K562 (cell line): Measurements from ENCODE around the gene DHX35. TPM values are rescaled to one million over a fixed set of nuclear protein-coding genes. Genes with fewer than 3 reads are reported as not detected.

Experiments used
- ATF7 ChIP-seq: fragments of 450-650 bp; IDR thresholded peaks from 2 replicates; pipeline ENCODE4 v1.7.1; 2014; ENCODE audit warnings: mild to moderate bottlenecking, moderate library complexity
- BDP1 ChIP-seq: IDR thresholded peaks from 3 replicates; pipeline ENCODE4 v1.6.1; 2011; ENCODE audit not compliant: insufficient read length, insufficient read depth
- GABPB2 ChIP-seq: fragments of 250-450 bp; sonication (Bioruptor Pico); conservative IDR thresholded peaks from 2 replicates; pipeline ENCODE4 v1.5.1; 2021; ENCODE audit warnings: mild to moderate bottlenecking
- HCFC1 ChIP-seq: IDR thresholded peaks from 2 replicates; pipeline ENCODE4 v1.6.1; 2012; ENCODE audit warnings: low read depth, low read length, improper control_type of control experiment
- NUFIP1 ChIP-seq: fragments of 450-650 bp; IDR thresholded peaks from 2 replicates; pipeline ENCODE4 v1.6.1; 2018; ENCODE audit not compliant: partially characterized antibody
- POLR2H ChIP-seq: IDR thresholded peaks from 2 replicates; pipeline ENCODE4 v1.6.1; 2016; ENCODE audit warnings: missing genetic modification characterization, low read depth, mild to moderate bottlenecking, control low read depth, missing compliant biosample characterization, moderate library complexity
- SMARCB1 ChIP-seq: IDR thresholded peaks from 2 replicates; pipeline ENCODE4 v1.6.1; 2011; ENCODE audit warnings: improper control_type of control experiment, low read depth; ENCODE audit not compliant: insufficient read length
- TBL1XR1 ChIP-seq, 2 experiments: IDR thresholded peaks; 2 replicates each; pipeline ENCODE4 v1.6.1; 2012; ENCODE audit warnings: improper control_type of control experiment in 2 of 2, low read length in 2 of 2, mild to moderate bottlenecking in 1 of 2
- TEAD1 ChIP-seq, 2 experiments: fragments of 450-650 bp in 1 of 2; sonication (generic) in 1 of 2; formaldehyde crosslinking; IDR thresholded peaks; 2 replicates each; pipeline versions ENCODE4 v1.4.0 to v1.8.0; 2020 to 2022; ENCODE audit warnings: mild to moderate bottlenecking in 2 of 2, missing genetic modification reagents in 1 of 2
- ZNF121 ChIP-seq: sonication (generic); formaldehyde crosslinking; conservative IDR thresholded peaks from 2 replicates; pipeline ENCODE4 v1.8.0; 2022; ENCODE audit warnings: missing genetic modification reagents
- ZNF282 ChIP-seq: sonication (generic); formaldehyde crosslinking; IDR thresholded peaks from 2 replicates; pipeline ENCODE4 v1.8.1; 2023; ENCODE audit warnings: missing genetic modification reagents
- ZNF3 ChIP-seq: fragments of 250-450 bp; sonication (Bioruptor Pico); IDR thresholded peaks from 2 replicates; pipeline ENCODE4 v1.5.0; 2021; ENCODE audit warnings: mild to moderate bottlenecking, moderate library complexity
- polyA plus RNA-seq, 8 experiments: library from polyadenylated mRNA; depleted of rRNA in 4 of 8; stranded (reverse) in 5 of 8; unstranded in 3 of 8; fragments of >200 nt; fragmentation: Nextera tagmentation in 2 of 8; fragmentation: Illumina TruSeq in 1 of 8; extraction: Ambion mirVana in 2 of 8; extraction: Trizol in 1 of 8; gene quantifications; 2 replicates each; pipeline versions ENCODE4 v1.2.1 to v1.2.3, GENCODE V29; 2011 to 2014; ENCODE audit warnings: inconsistent platforms in 1 of 8, missing spikeins in 1 of 8
- total RNA-seq, 7 experiments: library from RNA; depleted of rRNA in 6 of 7; stranded (reverse); fragments of >200 nt in 6 of 7; fragmentation: Illumina TruSeq in 2 of 7; extraction: Trizol in 2 of 7; gene quantifications; 2 replicates each; pipeline versions ENCODE4 v1.2.1 to v1.2.3, GENCODE V29; 2011 to 2021; ENCODE audit warnings: low replicate concordance in 1 of 7
- TF ChIP-seq, protein P1 (sequence below): fragments of 450-650 bp; formaldehyde crosslinking; IDR thresholded peaks from 2 replicates; pipeline ENCODE4 v1.4.0; 2020; ENCODE audit warnings: mild to moderate bottlenecking, moderate library complexity
- TF ChIP-seq, protein P2 (sequence below): fragments of 450-650 bp; IDR thresholded peaks from 2 replicates; pipeline ENCODE4 v1.7.1; 2018; ENCODE audit warnings: mild to moderate bottlenecking, low read depth; ENCODE audit not compliant: partially characterized antibody
- TF ChIP-seq, protein P3 (sequence below): fragments of 250-450 bp; sonication (Bioruptor Pico); IDR thresholded peaks from 2 replicates; pipeline ENCODE4 v1.8.0; 2022; ENCODE audit warnings: inconsistent platforms, mild to moderate bottlenecking, moderate library complexity, borderline replicate concordance
- TF ChIP-seq, protein P4 (sequence below): sonication (generic); formaldehyde crosslinking; IDR thresholded peaks from 2 replicates; pipeline ENCODE4 v1.8.0; 2022; ENCODE audit warnings: missing genetic modification reagents, mild to moderate bottlenecking, borderline replicate concordance

DHX35 gene
- total and polyA plus RNA-seq, 9 of the 15 experiments (the other 6 are each of a cell fraction or from before 2014, with no cell fraction given) = 6.5 to 25.6 (median 16.9) TPM

DNA sequence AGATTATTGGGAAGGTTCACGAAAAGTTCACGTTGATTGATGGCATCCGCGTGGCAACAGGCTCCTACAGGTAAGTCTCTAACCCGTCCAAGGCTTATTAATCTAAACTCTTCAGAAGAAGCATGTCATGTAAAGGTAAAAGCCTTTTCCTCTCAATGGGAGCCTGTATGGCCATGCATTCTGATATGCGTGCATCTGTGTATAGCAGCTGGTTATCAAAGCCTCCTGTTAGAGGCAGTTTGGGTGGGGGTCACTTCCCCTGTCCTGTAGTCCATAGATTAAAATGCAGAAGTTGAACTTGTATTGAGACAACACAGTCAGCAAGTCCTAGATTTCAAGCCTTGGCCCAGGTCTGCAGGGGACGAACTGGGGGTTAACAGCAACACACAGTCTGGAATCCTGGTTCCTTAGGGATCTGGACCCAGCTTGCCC lies 14.2 kb upstream of the DHX35 start (continued):
- TF ChIP-seq, protein P1, sequence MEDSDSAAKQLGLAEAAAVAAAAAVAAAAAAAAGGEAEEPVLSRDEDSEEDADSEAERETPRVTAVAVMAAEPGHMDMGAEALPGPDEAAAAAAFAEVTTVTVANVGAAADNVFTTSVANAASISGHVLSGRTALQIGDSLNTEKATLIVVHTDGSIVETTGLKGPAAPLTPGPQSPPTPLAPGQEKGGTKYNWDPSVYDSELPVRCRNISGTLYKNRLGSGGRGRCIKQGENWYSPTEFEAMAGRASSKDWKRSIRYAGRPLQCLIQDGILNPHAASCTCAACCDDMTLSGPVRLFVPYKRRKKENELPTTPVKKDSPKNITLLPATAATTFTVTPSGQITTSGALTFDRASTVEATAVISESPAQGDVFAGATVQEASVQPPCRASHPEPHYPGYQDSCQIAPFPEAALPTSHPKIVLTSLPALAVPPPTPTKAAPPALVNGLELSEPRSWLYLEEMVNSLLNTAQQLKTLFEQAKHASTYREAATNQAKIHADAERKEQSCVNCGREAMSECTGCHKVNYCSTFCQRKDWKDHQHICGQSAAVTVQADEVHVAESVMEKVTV (CRISPR knock-in tag) = no peak
- no peak for TF ChIP-seq POLR2H (tag)
- no peak for TF ChIP-seq HCFC1
- TF ChIP-seq, protein P2, sequence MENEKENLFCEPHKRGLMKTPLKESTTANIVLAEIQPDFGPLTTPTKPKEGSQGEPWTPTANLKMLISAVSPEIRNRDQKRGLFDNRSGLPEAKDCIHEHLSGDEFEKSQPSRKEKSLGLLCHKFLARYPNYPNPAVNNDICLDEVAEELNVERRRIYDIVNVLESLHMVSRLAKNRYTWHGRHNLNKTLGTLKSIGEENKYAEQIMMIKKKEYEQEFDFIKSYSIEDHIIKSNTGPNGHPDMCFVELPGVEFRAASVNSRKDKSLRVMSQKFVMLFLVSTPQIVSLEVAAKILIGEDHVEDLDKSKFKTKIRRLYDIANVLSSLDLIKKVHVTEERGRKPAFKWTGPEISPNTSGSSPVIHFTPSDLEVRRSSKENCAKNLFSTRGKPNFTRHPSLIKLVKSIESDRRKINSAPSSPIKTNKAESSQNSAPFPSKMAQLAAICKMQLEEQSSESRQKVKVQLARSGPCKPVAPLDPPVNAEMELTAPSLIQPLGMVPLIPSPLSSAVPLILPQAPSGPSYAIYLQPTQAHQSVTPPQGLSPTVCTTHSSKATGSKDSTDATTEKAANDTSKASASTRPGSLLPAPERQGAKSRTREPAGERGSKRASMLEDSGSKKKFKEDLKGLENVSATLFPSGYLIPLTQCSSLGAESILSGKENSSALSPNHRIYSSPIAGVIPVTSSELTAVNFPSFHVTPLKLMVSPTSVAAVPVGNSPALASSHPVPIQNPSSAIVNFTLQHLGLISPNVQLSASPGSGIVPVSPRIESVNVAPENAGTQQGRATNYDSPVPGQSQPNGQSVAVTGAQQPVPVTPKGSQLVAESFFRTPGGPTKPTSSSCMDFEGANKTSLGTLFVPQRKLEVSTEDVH = no peak
- peak; percentile 95 to 97 for TF ChIP-seq TBL1XR1 (IDR thresholded peaks at IDR 0.05; ENCODE audit: low read length in 2 of 2)
- TF ChIP-seq ZNF121 (CRISPR knock-in tag) = no peak
- no peak for TF ChIP-seq BDP1
- TF ChIP-seq ZNF282 = no peak
- no peak for TF ChIP-seq NUFIP1
- no peak for TF ChIP-seq GABPB2 (CRISPR knock-in tag)
- no peak for TF ChIP-seq ZNF3 (CRISPR knock-in tag)
- TF ChIP-seq ATF7 = peak; percentile 58; the same call in 1 of the 2 replicates
- no peak for TF ChIP-seq SMARCB1
- TF ChIP-seq TEAD1 (CRISPR knock-in tag; IDR thresholded peaks at IDR 0.05) = peak; percentile 64 to 76; a peak in 3 of 4 replicates
- TF ChIP-seq, protein P3, sequence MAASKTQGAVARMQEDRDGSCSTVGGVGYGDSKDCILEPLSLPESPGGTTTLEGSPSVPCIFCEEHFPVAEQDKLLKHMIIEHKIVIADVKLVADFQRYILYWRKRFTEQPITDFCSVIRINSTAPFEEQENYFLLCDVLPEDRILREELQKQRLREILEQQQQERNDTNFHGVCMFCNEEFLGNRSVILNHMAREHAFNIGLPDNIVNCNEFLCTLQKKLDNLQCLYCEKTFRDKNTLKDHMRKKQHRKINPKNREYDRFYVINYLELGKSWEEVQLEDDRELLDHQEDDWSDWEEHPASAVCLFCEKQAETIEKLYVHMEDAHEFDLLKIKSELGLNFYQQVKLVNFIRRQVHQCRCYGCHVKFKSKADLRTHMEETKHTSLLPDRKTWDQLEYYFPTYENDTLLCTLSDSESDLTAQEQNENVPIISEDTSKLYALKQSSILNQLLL (CRISPR knock-in tag) = no peak
- TF ChIP-seq, protein P4, sequence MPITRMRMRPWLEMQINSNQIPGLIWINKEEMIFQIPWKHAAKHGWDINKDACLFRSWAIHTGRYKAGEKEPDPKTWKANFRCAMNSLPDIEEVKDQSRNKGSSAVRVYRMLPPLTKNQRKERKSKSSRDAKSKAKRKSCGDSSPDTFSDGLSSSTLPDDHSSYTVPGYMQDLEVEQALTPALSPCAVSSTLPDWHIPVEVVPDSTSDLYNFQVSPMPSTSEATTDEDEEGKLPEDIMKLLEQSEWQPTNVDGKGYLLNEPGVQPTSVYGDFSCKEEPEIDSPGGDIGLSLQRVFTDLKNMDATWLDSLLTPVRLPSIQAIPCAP (CRISPR knock-in tag) = no peak
